Measurements from ENCODE around the gene SRI. TPM values are rescaled to one million over a fixed set of nuclear protein-coding genes. Genes with fewer than 3 reads are reported as not detected.
A peak's percentile ranks its signal among the peaks of the same experiment; 100 is the strongest.
"Not testable (repeated sequence)": the region's sequence is repeated elsewhere in the genome, so short reads cannot be mapped to it uniquely, and the experiment has no call there.

The SRI gene
- total RNA-seq = 43.3 TPM

GRCh38 chr7:88219781-88220747 lies at the start of gene SRI:
TSS of gene SRI (minus strand) at chr7:88220038. CDS start at chr7:88220026, 12 bp downstream.
- peaks cover 4 to 15% (median 6%) of the 10 kb centered on the region in 3 donors for H3K36me3 ChIP-seq (ENCODE audit: control insufficient read depth in 3 of 3, insufficient read depth in 3 of 3, low read length in 3 of 3)
- H3K9me3 ChIP-seq (ENCODE audit: control insufficient read depth in 3 of 3, low read length in 3 of 3) = no peaks in the 10 kb centered on the region
- H3K9ac ChIP-seq (ENCODE audit: low read depth in 1 of 3, low read length in 3 of 3) = peak within 1 kb of the TSS; percentile 87 to 89 (median 88)

GRCh38 chr7:88269586-88269985 lies 49.7 kb upstream of the SRI start:
- H3K4me3 ChIP-seq (ENCODE audit: low read length in 3 of 3) = no peak overlapping the region
- no peak overlapping the region for H3K27ac ChIP-seq (ENCODE audit: low read depth, low read length)
- no peaks in the 10 kb centered on the region for H3K36me3 ChIP-seq (ENCODE audit: control insufficient read depth in 3 of 3, insufficient read depth in 3 of 3, low read length in 3 of 3)
- H3K9ac ChIP-seq (ENCODE audit: low read depth in 1 of 3, low read length in 3 of 3) = no peak overlapping the region
- H3K27me3 ChIP-seq (ENCODE audit: control insufficient read depth in 3 of 3, insufficient read depth in 3 of 3, low read length in 3 of 3) = no peaks in the 10 kb centered on the region
- H3K4me1 ChIP-seq (ENCODE audit: control insufficient read depth in 3 of 3, insufficient read depth in 3 of 3, low read length in 3 of 3) = no peaks in the 10 kb centered on the region
- H3K9me3 ChIP-seq (ENCODE audit: control insufficient read depth in 3 of 3, low read length in 3 of 3) = no peaks in the 10 kb centered on the region

More at GRCh38 chr7:88219781-88220747, at the start of gene SRI:
- Histone ChIP-seq H3K27ac (ENCODE audit: low read depth, low read length) (peak within 1 kb of the TSS; percentile 88), H3K4me3 (ENCODE audit: low read length in 3 of 3) (peak within 1 kb of the TSS; percentile 85 to 91 (median 86)), H3K4me1 (ENCODE audit: control insufficient read depth in 3 of 3, insufficient read depth in 3 of 3, low read length in 3 of 3) (peaks cover 4 to 22% (median 12%) of the 10 kb centered on the region in 3 donors), H3K27me3 (ENCODE audit: control insufficient read depth in 3 of 3, insufficient read depth in 3 of 3, low read length in 3 of 3) (no peaks in the 10 kb centered on the region)

- Histone ChIP-seq H3K4me3 (ENCODE audit: low read length in 3 of 3) (no peak overlapping the region), H3K27ac (ENCODE audit: low read depth, low read length) (no peak overlapping the region), H3K27me3 (ENCODE audit: control insufficient read depth in 3 of 3, insufficient read depth in 3 of 3, low read length in 3 of 3) (no peaks in the 10 kb centered on the region), H3K36me3 (ENCODE audit: control insufficient read depth in 3 of 3, insufficient read depth in 3 of 3, low read length in 3 of 3) (no peaks in the 10 kb centered on the region), H3K4me1 (ENCODE audit: control insufficient read depth in 3 of 3, insufficient read depth in 3 of 3, low read length in 3 of 3) (no peaks in the 10 kb centered on the region), H3K9ac (ENCODE audit: low read depth in 1 of 3, low read length in 3 of 3) (no peak overlapping the region), H3K9me3 (ENCODE audit: control insufficient read depth in 3 of 3, low read length in 3 of 3) (no peaks in the 10 kb centered on the region)
Measured at GRCh38 chr7:88268858-88269257, 49.0 kb upstream of the SRI start.

GRCh38 chr7:88268051-88268450 lies 48.2 kb upstream of the SRI start:
- no peaks in the 10 kb centered on the region for H3K36me3 ChIP-seq (ENCODE audit: control insufficient read depth in 3 of 3, insufficient read depth in 3 of 3, low read length in 3 of 3)
- H3K9ac ChIP-seq (ENCODE audit: low read depth in 1 of 3, low read length in 3 of 3) = no peak overlapping the region
- no peaks in the 10 kb centered on the region for H3K27me3 ChIP-seq (ENCODE audit: control insufficient read depth in 3 of 3, insufficient read depth in 3 of 3, low read length in 3 of 3)
- no peak overlapping the region for H3K4me3 ChIP-seq (ENCODE audit: low read length in 3 of 3)
- no peak overlapping the region for H3K27ac ChIP-seq (ENCODE audit: low read depth, low read length)
- no peaks in the 10 kb centered on the region for H3K4me1 ChIP-seq (ENCODE audit: control insufficient read depth in 3 of 3, insufficient read depth in 3 of 3, low read length in 3 of 3)
- H3K9me3 ChIP-seq (ENCODE audit: control insufficient read depth in 3 of 3, low read length in 3 of 3) = no peaks in the 10 kb centered on the region

GRCh38 chr7:88267421-88267820 lies 47.6 kb upstream of the SRI start:
- H3K9ac ChIP-seq (ENCODE audit: low read depth in 1 of 3, low read length in 3 of 3) = no peak overlapping the region

GRCh38 chr7:88264987-88265386 lies 45.1 kb upstream of the SRI start:
- not testable (repeated sequence) for H3K27ac ChIP-seq (ENCODE audit: low read depth, low read length); H3K9ac ChIP-seq (ENCODE audit: low read depth in 1 of 3, low read length in 3 of 3); H3K4me1 ChIP-seq (ENCODE audit: control insufficient read depth in 3 of 3, insufficient read depth in 3 of 3, low read length in 3 of 3); H3K27me3 ChIP-seq (ENCODE audit: control insufficient read depth in 3 of 3, insufficient read depth in 3 of 3, low read length in 3 of 3); H3K36me3 ChIP-seq (ENCODE audit: control insufficient read depth in 3 of 3, insufficient read depth in 3 of 3, low read length in 3 of 3); H3K4me3 ChIP-seq (ENCODE audit: low read length in 3 of 3); H3K9me3 ChIP-seq (ENCODE audit: control insufficient read depth in 3 of 3, low read length in 3 of 3)

More at GRCh38 chr7:88267421-88267820, 47.6 kb upstream of the SRI start:
- H3K36me3 ChIP-seq (ENCODE audit: control insufficient read depth in 3 of 3, insufficient read depth in 3 of 3, low read length in 3 of 3) = no peaks in the 10 kb centered on the region
- H3K9me3 ChIP-seq (ENCODE audit: control insufficient read depth in 3 of 3, low read length in 3 of 3) = no peaks in the 10 kb centered on the region
- no peaks in the 10 kb centered on the region for H3K4me1 ChIP-seq (ENCODE audit: control insufficient read depth in 3 of 3, insufficient read depth in 3 of 3, low read length in 3 of 3)
- no peak overlapping the region for H3K27ac ChIP-seq (ENCODE audit: low read depth, low read length)
- no peaks in the 10 kb centered on the region for H3K27me3 ChIP-seq (ENCODE audit: control insufficient read depth in 3 of 3, insufficient read depth in 3 of 3, low read length in 3 of 3)
- no peak overlapping the region for H3K4me3 ChIP-seq (ENCODE audit: low read length in 3 of 3)

- Histone ChIP-seq H3K27me3 (ENCODE audit: control insufficient read depth in 3 of 3, insufficient read depth in 3 of 3, low read length in 3 of 3) (no peaks in the 10 kb centered on the region), H3K27ac (ENCODE audit: low read depth, low read length) (no peak overlapping the region), H3K36me3 (ENCODE audit: control insufficient read depth in 3 of 3, insufficient read depth in 3 of 3, low read length in 3 of 3) (no peaks in the 10 kb centered on the region), H3K9me3 (ENCODE audit: control insufficient read depth in 3 of 3, low read length in 3 of 3) (no peaks in the 10 kb centered on the region), H3K9ac (ENCODE audit: low read depth in 1 of 3, low read length in 3 of 3) (no peak overlapping the region), H3K4me3 (ENCODE audit: low read length in 3 of 3) (no peak overlapping the region), H3K4me1 (ENCODE audit: control insufficient read depth in 3 of 3, insufficient read depth in 3 of 3, low read length in 3 of 3) (no peaks in the 10 kb centered on the region)
Measured at GRCh38 chr7:88262562-88262961, 42.7 kb upstream of the SRI start.

GRCh38 chr7:88260719-88261118 lies 40.9 kb upstream of the SRI start:
- Histone ChIP-seq H3K4me1 (ENCODE audit: control insufficient read depth in 3 of 3, insufficient read depth in 3 of 3, low read length in 3 of 3) (no peaks in the 10 kb centered on the region), H3K27me3 (ENCODE audit: control insufficient read depth in 3 of 3, insufficient read depth in 3 of 3, low read length in 3 of 3) (no peaks in the 10 kb centered on the region), H3K36me3 (ENCODE audit: control insufficient read depth in 3 of 3, insufficient read depth in 3 of 3, low read length in 3 of 3) (no peaks in the 10 kb centered on the region), H3K9ac (ENCODE audit: low read depth in 1 of 3, low read length in 3 of 3) (no peak overlapping the region), H3K4me3 (ENCODE audit: low read length in 3 of 3) (no peak overlapping the region), H3K27ac (ENCODE audit: low read depth, low read length) (no peak overlapping the region), H3K9me3 (ENCODE audit: control insufficient read depth in 3 of 3, low read length in 3 of 3) (peaks cover 0 to 2% (median 0%) of the 10 kb centered on the region in 3 donors)

- no peaks in the 10 kb centered on the region for H3K4me1 ChIP-seq (ENCODE audit: control insufficient read depth in 3 of 3, insufficient read depth in 3 of 3, low read length in 3 of 3)
- H3K36me3 ChIP-seq (ENCODE audit: control insufficient read depth in 3 of 3, insufficient read depth in 3 of 3, low read length in 3 of 3) = no peaks in the 10 kb centered on the region
- no peak overlapping the region for H3K4me3 ChIP-seq (ENCODE audit: low read length in 3 of 3)
- H3K9ac ChIP-seq (ENCODE audit: low read depth in 1 of 3, low read length in 3 of 3) = no peak overlapping the region
- H3K27ac ChIP-seq (ENCODE audit: low read depth, low read length) = no peak overlapping the region
- H3K9me3 ChIP-seq (ENCODE audit: control insufficient read depth in 3 of 3, low read length in 3 of 3) = peaks cover 1 to 6% (median 5%) of the 10 kb centered on the region in 3 donors
- no peaks in the 10 kb centered on the region for H3K27me3 ChIP-seq (ENCODE audit: control insufficient read depth in 3 of 3, insufficient read depth in 3 of 3, low read length in 3 of 3)
Measured at GRCh38 chr7:88259656-88260380, 40.0 kb upstream of the SRI start.

GRCh38 chr7:88258296-88258695 lies 38.5 kb upstream of the SRI start:
- H3K4me3 ChIP-seq (ENCODE audit: low read length in 3 of 3); H3K4me1 ChIP-seq (ENCODE audit: control insufficient read depth in 3 of 3, insufficient read depth in 3 of 3, low read length in 3 of 3); H3K36me3 ChIP-seq (ENCODE audit: control insufficient read depth in 3 of 3, insufficient read depth in 3 of 3, low read length in 3 of 3); H3K9ac ChIP-seq (ENCODE audit: low read depth in 1 of 3, low read length in 3 of 3); H3K27me3 ChIP-seq (ENCODE audit: control insufficient read depth in 3 of 3, insufficient read depth in 3 of 3, low read length in 3 of 3); H3K27ac ChIP-seq (ENCODE audit: low read depth, low read length): not testable (repeated sequence)
- peaks cover 7 to 12% (median 10%) of the 10 kb centered on the region in 3 donors for H3K9me3 ChIP-seq (ENCODE audit: control insufficient read depth in 3 of 3, low read length in 3 of 3)
